HG02981 (cell line): Measurements from ENCODE around the gene HMCN2.

Experiments
- ATAC-seq: cut with Tn5 transposase; IDR thresholded peaks from one replicate; pipeline ENCODE4 v1.9.1; 2021; ENCODE audit warnings: mild to moderate bottlenecking, moderate library complexity; ENCODE audit not compliant: unreplicated experiment

HMCN2 gene

GRCh38 chr9:130478736-130479575, 213.4 kb downstream of the HMCN2 start:
- no peak for ATAC-seq

DNA sequence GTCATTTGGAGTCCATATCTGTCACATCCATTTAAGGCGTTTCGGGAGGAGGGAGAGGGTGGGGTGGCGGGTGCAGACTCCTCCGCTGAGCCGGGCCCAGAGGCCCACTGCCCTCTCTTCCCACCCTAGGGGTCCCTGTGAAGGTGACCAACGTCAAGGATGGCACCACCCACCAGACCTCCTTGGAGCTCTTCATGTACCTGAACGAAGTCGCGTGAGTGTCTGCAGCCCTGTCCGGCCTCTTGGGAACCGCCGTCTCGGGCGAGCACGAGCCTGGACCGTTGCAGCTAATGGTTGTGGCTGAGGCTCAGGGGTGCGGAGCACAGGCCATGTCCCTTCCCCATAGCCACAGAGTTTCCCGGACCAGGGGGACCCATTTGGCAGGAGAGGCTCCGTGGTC, 214.0 kb downstream of the HMCN2 start:
- ATAC-seq, result no peak

DNA sequence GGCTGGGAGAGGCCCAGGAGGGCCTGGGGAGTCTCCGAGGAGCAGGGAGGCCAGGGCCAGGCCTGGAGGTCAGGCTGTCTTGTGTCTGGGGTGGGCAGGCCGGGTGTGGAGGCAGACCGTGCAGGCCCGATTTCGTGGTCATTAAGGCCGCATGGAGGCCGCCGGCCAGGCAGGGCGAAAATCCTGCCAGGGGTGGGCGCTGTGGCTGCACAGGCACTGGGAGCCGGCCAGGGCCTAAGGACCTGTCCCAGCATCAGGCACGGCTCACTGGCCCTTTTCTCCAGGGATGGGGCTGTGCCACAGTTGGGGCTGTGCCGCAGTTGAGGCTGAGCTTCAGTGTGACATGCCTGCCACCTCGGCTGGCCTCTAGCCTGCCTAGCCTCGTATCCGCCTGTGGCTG, 215.1 kb downstream of the HMCN2 start:
- no peak for ATAC-seq

DNA sequence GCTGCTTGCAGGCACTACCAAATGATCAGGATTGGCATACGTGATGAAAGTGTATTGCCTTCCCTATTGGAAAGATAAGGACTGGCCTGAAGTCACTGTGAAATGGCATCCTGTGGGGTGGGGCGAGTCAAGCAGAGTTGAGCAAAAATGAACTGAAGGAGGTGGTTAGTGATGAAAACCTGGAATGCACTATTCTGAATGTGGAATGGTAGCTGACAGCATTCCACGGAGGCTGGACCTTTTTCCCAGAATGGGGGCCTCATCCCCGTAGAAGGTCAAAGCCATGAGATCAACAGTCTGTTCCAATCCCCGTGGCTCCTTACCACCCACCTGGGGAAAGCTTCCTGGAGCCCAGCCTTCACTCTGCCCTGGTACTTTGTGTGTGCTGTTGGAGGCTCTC, 216.9 kb downstream of the HMCN2 start:
- no peak for ATAC-seq

GRCh38 chr9:130483371-130483971, 217.9 kb downstream of the HMCN2 start:
- ATAC-seq, result no peak
